ENCODE data around the gene OTUD7B. TPM values are rescaled to one million over a fixed set of nuclear protein-coding genes. Genes with fewer than 3 reads are reported as not detected.

Gene OTUD7B
- total RNA-seq, 1 donor: 15.1 TPM

DNA sequence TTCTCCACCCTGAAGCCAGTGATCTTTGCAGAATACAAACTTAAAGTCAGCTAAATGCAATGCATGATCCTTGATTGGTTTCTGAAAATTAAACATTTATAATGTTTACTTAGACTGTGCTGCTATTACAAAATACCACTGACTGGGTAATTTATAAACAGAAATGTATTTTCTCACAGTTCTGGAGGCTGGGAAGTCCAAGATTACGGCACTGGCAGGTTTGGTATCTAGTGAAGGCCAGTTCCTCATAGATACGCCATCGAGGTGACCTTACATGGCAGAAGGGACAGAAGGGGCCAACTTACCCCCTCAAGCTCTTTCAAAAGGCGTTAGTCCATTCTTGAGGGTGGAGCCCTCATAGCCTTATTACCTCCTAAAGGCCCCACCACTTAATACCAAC lies 114.0 kb downstream of the OTUD7B start:
- TF ChIP-seq, protein P1, sequence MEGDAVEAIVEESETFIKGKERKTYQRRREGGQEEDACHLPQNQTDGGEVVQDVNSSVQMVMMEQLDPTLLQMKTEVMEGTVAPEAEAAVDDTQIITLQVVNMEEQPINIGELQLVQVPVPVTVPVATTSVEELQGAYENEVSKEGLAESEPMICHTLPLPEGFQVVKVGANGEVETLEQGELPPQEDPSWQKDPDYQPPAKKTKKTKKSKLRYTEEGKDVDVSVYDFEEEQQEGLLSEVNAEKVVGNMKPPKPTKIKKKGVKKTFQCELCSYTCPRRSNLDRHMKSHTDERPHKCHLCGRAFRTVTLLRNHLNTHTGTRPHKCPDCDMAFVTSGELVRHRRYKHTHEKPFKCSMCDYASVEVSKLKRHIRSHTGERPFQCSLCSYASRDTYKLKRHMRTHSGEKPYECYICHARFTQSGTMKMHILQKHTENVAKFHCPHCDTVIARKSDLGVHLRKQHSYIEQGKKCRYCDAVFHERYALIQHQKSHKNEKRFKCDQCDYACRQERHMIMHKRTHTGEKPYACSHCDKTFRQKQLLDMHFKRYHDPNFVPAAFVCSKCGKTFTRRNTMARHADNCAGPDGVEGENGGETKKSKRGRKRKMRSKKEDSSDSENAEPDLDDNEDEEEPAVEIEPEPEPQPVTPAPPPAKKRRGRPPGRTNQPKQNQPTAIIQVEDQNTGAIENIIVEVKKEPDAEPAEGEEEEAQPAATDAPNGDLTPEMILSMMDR (IDR thresholded peaks at IDR 0.05; ENCODE audit: insufficient read depth, low read depth, low read length): no peak
- H3K4me3 ChIP-seq (ENCODE audit: low read depth, low read length): no peak overlapping the region
- DNase-seq (ENCODE audit: low read depth): no peak

DNA sequence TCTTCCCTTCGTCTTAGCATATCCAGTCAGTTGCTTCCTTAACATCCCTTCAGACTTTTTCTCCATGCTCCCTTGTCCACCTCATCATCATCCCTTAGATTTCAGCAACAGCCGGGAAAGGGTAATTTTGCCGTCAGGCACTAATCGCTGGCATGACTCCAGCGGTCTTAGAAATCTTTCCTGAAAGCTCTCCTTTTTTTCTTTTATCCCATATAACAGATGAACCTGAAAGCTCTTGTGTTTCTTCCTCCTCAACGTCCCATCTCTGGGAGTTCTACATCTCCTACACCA lies 121.6 kb downstream of the OTUD7B start:
- peak; percentile 55 for DNase-seq (ENCODE audit: low read depth)
- TF ChIP-seq, protein P1 (IDR thresholded peaks at IDR 0.05; ENCODE audit: insufficient read depth, low read depth, low read length): no peak

DNA sequence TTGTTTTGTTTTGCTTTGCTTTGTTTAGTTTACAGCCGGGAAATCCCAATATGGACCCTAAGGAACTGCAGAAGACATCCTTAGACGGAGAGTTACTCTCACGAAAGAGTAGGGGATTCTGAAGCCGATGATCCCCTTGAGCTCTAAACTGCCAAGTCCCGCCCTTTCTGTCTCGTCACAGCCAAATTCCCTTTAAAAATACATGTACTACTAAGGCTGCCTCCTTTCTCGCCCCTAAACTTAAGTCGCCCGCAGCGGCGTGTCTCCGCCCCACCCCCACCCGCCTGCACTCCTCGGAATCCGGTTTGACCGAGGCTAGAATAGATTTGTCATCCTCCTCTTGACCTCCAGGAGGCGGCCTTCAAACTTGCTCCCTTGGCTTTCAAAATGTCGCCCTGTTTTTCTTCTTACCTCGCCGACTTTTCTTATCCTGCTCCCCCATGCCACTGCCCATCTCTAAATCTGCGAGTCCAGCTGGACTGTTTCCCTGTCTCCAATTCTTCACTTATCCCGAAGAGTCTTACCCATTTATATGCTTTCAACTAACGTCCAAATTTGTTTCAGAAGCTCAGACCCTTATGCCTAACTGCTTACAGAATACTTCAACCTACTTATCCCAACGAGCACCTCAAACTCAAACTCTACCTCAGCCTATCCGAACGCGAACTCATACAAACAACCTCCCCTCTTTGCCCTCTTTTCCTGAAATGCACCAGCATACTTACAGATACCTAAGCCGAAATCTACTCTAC lies 122.1 kb downstream of the OTUD7B start:
- peak; percentile 93 for DNase-seq (ENCODE audit: low read depth)
- peak overlapping the region; percentile 86 for H3K4me3 ChIP-seq (ENCODE audit: low read depth, low read length)
- TF ChIP-seq, protein P1 (IDR thresholded peaks at IDR 0.05; ENCODE audit: insufficient read depth, low read depth, low read length): peak; percentile 67

More for the DNA sequence above, 121.6 kb downstream of the OTUD7B start:
- H3K4me3 ChIP-seq (ENCODE audit: low read depth, low read length): peak overlapping the region; percentile 86

Other genes starting within 250 kb of the OTUD7B start
- gene FCGR1A, start 228.0 kb downstream of the OTUD7B start, total RNA-seq: not detected in 2 replicates
- 6.5 and 9.0 TPM in 2 replicates for gene BOLA1, start 111.2 kb downstream of the OTUD7B start, total RNA-seq
- 19.4 and 25.8 TPM in 2 replicates for gene SV2A, start 92.9 kb downstream of the OTUD7B start, total RNA-seq
- 13.5 and 16.4 TPM in 2 replicates for gene SF3B4, start 82.9 kb downstream of the OTUD7B start, total RNA-seq
- gene MTMR11, start 73.8 kb downstream of the OTUD7B start, total RNA-seq: 7.8 and 8.4 TPM in 2 replicates
- 39.3 and 57.9 TPM in 2 replicates for gene VPS45, start 57.0 kb upstream of the OTUD7B start, total RNA-seq
- gene PLEKHO1, start 139.2 kb upstream of the OTUD7B start, total RNA-seq: 43.2 and 99.9 TPM in 2 replicates
- 27.4 and 30.7 TPM in 2 replicates for gene ANP32E, start 225.4 kb upstream of the OTUD7B start, total RNA-seq
- not detected in 2 replicates for gene CA14, start 247.0 kb upstream of the OTUD7B start, total RNA-seq